ENCODE results near the gene TMED8. TPM values are rescaled to one million over a fixed set of nuclear protein-coding genes. Genes with fewer than 3 reads are reported as not detected.
"Not testable (repeated sequence)": the region's sequence is repeated elsewhere in the genome, so short reads cannot be mapped to it uniquely, and the experiment has no call there.

Gene TMED8, protein sequence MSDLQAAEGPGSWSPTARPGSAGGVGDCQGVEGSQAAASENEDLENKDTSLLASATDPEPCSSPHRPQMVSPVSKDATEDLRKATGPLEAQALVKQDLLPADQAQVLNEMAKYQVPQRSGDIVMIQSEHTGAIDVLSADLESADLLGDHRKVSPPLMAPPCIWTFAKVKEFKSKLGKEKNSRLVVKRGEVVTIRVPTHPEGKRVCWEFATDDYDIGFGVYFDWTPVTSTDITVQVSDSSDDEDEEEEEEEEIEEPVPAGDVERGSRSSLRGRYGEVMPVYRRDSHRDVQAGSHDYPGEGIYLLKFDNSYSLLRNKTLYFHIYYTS
- total RNA-seq (2014; rRNA removed; shearing (Covaris generic)): 7.3 and 7.4 TPM in 2 replicates

DNA sequence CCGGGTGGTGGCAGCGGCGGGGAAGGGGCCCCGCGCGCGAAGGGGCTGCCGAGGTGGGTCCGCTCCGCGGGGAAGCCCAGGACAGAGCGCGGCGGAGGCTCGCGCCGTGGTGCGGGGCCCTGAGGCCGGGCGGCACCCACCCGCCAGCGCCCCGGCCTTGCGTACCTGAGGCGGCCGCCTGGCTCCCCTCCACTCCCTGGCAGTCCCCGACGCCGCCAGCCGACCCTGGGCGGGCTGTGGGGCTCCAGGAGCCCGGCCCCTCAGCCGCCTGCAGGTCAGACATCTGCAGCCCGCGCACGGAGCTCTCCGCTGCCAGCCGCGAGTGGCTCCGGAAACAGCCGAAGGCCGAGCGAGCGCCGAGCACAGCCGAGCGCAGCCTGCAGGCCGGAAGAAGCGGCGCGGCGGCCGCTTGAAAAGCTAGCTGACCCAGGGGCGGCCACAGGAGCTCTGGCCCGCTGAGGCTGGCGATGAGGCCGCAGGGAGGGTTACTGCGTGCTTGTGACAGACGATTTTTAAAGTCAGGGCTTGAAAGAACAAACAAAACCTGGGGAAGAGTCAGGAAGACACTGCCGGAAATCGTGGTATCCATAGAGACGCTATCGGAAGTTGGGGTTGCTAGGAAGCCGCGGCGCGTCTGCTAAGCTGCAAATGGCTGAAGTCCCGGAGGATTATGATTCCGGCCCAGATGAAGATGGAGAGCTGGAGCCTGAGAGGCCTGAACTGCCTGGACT lies at the start of gene TMED8, which contains the start of gene SAMD15:
Gene TMED8 (minus strand): TSS at position 324 of the 731 bp plus-strand sequence. CDS start 41 bp downstream, at position 283.
Gene SAMD15 (plus strand): TSS at position 609 of the 731 bp plus-strand sequence. CDS start 40 bp downstream, at position 649.
- peak; percentile 76 for DNase-seq (ENCODE audit: low read depth)

DNA sequence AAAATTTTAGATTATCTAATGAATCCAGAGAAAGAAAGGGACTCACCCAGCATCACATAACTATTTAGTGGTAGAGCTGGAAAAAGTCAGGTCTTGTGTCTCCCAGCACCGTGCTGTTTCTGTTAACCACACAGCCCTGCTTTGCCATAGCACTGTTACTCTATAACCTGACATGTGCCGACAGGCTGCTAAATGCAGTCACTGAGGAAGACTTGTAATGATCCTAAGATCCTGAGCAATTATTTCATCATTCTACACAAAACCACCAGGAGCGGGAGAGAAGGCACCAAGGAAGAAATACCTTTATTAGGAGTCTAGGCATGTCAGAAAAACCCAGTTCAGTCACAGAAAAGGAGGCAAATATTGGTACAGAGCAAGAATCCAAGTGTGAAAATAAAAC lies 49.5 kb upstream of the TMED8 start:
- no peak for DNase-seq (ENCODE audit: low read depth)

DNA sequence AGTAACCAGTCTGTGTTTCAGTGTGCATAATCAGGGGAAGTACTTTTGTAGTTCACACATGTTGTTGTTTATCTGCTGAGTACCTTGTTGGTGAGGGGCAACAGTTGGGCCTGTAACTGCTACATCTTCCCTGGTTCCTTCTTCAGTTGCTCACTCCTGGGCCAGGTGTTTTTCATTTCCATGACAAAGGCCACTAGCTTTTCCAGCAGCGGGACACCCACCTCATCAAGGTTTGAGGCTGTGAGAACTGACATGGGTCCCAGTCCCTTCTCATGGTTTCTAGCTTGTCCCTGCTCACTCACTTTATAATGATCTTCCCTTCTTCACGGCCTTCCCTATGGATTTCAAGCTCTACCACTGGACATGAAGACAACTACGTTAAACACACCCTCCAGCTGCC lies 48.0 kb upstream of the TMED8 start:
- DNase-seq (ENCODE audit: low read depth): no peak

DNA sequence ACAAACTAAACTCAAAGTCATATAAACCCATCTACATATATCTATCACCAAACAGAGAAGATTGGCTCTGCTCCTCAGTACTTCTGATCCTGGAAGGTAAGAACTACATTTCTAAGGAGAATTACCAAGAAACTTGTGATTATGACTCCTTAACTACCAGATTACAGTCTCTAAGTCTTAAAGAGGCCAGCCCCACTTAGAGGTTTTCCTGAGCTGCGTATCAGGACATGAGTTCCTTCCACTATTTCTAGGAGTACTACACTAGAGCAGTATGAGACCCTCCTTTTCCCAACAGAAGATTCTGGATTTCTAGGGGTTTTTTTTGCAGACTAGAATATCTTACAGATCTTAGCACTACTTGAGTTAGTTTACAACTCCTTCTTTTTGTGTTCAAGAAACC lies 46.5 kb upstream of the TMED8 start, which contains the start of gene NOXRED1:
Gene NOXRED1 (minus strand): TSS at position 101 of the 400 bp plus-strand sequence. CDS start 634 bp downstream, outside the sequence.
- no peak for DNase-seq (ENCODE audit: low read depth)

GRCh38 chr14:77421201-77421600 lies 44.3 kb upstream of the TMED8 start:
- DNase-seq (ENCODE audit: low read depth): no peak

DNA sequence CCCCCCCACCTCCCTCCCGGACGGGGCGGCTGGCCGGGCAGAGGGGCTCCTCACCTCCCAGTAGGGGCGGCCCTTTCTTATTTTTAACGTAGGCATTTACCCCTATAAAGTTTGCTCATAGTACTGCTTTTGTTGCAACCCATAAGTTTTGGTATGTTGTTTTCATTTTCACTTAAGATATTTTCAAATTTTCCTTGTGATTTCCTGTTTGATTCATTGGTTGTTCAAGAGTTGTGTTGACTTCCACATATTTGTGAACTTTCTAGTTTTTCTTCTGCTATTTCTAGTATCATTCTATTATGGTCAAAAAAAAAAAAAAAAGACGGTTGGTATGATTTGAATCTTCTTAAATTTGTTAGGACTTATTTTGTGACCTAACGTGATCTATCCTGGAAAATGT lies 39.9 kb upstream of the TMED8 start:
- DNase-seq (ENCODE audit: low read depth): no peak

DNA sequence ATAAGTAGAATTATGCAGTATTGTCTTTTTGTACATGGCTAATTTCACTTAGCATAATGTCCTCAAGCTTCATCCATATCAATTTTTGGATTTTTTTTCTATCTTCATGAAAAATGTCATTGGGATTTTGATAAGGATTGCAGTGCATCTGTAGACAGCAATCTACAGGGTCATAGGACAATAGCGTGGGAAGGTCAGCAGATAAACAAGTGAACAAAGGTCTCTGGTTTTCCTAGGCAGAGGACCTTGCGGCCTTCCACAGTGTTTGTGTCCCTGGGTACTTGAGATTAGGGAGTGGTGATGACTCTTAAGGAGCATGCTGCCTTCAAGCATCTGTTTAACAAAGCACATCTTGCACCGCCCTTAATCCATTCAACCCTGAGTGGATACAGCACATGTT lies 39.2 kb upstream of the TMED8 start:
- DNase-seq (ENCODE audit: low read depth): not testable (repeated sequence)

GRCh38 chr14:77415403-77416030 lies 38.6 kb upstream of the TMED8 start:
- DNase-seq (ENCODE audit: low read depth): not testable (repeated sequence)

DNA sequence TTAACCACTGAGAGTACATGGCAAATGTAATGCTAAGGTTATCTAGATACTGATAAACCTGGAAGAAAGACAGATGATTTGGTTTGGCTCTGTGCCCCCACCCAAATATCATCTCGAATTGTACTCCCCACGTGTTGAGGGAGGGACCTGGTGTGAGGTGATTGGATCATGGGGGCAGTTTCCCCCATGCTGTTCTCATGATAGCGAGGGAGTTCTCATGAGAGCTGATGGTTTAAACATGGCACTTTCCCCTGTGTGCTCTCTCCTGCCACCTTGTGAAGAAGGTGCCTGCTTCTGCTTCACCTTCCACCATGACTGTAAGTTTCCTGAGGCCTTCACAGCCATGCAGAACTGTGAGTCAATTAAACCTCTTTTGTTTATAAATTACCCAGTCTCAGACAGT lies 32.2 kb upstream of the TMED8 start:
- no peak for DNase-seq (ENCODE audit: low read depth)

GRCh38 chr14:77407158-77407557 lies 30.3 kb upstream of the TMED8 start:
- DNase-seq (ENCODE audit: low read depth): no peak

DNA sequence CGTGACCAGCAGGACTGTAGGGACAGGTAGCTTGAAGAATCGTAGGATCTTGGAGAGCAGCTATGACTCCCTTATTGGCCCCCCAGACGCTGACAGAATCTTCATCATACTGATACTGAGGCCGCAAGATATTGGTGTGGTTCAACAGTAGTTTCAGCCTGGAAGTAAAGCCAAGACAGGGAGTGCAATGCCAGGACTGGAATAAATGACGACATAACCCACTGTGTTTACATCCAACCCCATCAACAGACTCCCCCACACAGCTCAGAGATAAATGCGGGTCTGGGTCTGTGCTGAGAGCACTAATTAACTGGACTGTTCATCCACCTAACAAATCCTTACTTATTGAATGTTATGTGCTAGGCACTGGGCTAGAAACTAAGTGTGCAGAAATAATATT lies 29.8 kb upstream of the TMED8 start:
- DNase-seq (ENCODE audit: low read depth): no peak

- no peak for DNase-seq (ENCODE audit: low read depth)
These were observed 29.2 kb upstream of the TMED8 start for GRCh38 chr14:77406086-77406485.

GRCh38 chr14:77403768-77404167 lies 26.9 kb upstream of the TMED8 start:
- no peak for DNase-seq (ENCODE audit: low read depth)

GRCh38 chr14:77400216-77400615 lies 23.3 kb upstream of the TMED8 start:
- no peak for DNase-seq (ENCODE audit: low read depth)

GRCh38 chr14:77390188-77390587 lies 13.3 kb upstream of the TMED8 start:
- no peak for DNase-seq (ENCODE audit: low read depth)

DNA sequence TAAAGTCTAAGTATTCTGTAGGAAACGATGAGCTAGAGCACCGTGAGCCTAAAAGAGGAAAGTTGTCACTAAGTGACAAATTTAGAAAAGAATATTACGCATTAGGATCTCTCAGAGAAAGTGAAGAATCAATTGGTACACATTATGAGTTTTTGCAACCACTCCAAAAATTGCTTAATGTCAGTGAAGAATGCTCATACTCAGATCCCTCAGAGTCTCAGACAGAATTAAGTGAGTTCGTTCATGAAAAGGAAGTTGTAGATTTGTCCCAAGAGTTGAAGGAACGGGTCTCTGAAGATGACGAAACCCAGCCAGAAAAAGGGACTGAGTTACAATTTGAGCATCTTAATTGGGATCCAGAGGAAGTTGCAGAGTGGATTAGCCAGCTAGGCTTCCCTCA lies 1.8 kb upstream of the TMED8 start:
- DNase-seq (ENCODE audit: low read depth): no peak

GRCh38 chr14:77377502-77377844 lies 579 bp upstream of the TMED8 start:
- DNase-seq (ENCODE audit: low read depth): no peak

GRCh38 chr14:77375973-77376770 lies 722 bp downstream of the TMED8 start:
- no peak for DNase-seq (ENCODE audit: low read depth)

DNA sequence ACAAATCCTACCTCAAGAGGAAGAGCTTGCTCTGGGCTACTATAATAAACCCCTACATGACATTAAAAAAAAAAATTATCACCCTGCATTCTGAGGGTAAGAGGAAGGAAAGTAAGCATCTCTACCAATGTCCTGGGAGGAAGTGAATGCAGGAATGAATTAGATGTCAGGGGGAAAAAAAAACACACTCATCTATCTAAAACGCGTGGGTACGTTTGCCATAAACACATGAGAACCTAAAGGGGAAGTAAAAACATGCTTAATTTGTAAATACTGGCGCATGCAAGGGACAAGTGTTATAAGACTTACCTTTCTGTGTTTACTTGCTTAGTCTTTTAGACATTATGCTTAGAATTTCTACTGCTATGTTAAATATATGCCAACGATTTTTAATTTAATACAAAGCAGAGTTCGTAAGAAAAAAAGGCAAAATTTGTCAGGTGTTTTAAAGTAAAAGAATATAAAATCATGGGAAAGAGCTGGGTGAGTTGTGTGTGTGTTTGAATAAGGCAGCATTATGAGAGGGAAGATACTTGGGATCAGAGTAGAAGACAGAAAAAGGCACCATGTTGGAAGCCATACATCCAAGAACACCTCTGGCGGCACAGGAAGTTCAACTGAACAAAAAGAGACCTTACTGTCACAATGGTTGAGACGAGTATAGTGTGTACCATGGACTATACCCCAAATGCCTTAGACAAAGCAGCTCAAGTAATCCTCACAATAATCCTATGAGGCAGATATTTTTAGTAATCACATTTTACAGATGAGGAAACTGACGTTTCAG lies 1.5 kb downstream of the TMED8 start:
- no peak for DNase-seq (ENCODE audit: low read depth)

DNA sequence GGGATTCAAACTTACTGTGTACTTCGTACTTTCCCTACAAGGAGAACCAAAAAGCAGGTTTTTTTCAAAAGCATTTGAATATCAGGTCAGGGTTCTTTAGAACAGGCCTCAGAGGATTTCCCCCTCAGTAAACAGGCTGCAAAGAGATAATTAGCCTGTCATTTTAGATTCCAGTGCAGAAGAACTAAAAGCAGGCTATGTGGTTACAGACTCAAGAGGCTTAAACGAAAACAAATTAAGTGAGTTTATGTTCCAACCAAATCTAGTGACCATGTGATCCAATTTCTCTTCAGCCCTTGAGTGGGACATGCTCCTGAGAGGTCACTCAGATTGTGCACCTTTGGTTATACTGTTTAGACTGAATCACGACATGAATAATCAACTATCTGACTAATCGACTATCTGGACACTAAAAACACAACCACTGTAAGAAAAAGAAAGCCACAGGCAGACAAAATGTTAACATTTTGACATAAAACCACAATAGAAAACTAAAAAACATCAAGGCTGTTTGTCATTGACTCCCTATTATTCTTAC lies 4.5 kb downstream of the TMED8 start:
- peak; percentile 31 for DNase-seq (ENCODE audit: low read depth)

DNA sequence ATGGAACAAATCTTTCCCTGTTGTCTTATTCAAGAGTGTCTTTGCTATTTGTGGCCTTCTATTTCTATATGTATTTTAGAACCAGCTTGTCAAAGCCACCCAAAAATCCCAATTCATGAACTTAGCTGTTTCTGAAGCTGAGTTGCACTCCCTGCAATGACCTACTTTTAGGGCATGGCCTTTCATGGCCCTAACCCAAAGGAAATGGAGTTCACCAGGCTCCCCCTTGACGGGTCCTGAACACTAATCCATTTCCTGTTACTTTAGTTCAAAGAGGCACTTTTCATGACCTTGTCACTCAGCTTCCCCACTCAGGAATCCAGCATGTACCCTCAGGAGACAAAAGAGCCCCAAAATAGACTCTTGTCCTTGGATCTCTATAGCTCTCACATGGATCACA lies 7.6 kb downstream of the TMED8 start:
- DNase-seq (ENCODE audit: low read depth): no peak

Data from RPMI7951 (cell line).